ENCODE results near the gene NSD1.

Gene NSD1

GRCh38 chr5:177300951-177301350, 167.4 kb downstream of the NSD1 start:
- no peak for DNase-seq
- no peak overlapping the region for H3K4me3 ChIP-seq (ENCODE audit: low read depth, low read length)

GRCh38 chr5:177301503-177302165, 168.1 kb downstream of the NSD1 start:
- Histone ChIP-seq H3K27me3 (no peaks in the 10 kb centered on the region), H3K9me3 (no peaks in the 10 kb centered on the region), H3K36me3 (peaks cover 32% of the 10 kb centered on the region), H3K4me3 (ENCODE audit: low read depth, low read length) (peak overlapping the region; percentile 90), H3K4me1 (no peaks in the 10 kb centered on the region)
- DNase-seq: no peak
- no peak for TF ChIP-seq CTCF (IDR thresholded peaks at IDR 0.05; ENCODE audit: low read depth, low read length)

More at GRCh38 chr5:177300951-177301350, 167.4 kb downstream of the NSD1 start:
- TF ChIP-seq CTCF (IDR thresholded peaks at IDR 0.05; ENCODE audit: low read depth, low read length): no peak
- Histone ChIP-seq H3K36me3 (peaks cover 34% of the 10 kb centered on the region), H3K9me3 (no peaks in the 10 kb centered on the region), H3K4me1 (no peaks in the 10 kb centered on the region), H3K27me3 (no peaks in the 10 kb centered on the region)

- peak overlapping the region; percentile 90 for H3K4me3 ChIP-seq (ENCODE audit: low read depth, low read length)
These were observed 169.0 kb downstream of the NSD1 start for GRCh38 chr5:177302354-177303110.

GRCh38 chr5:177303121-177303924, 169.8 kb downstream of the NSD1 start, which contains the start of the genes PRELID1 and RAB24:
Gene PRELID1, plus strand, starts transcription at chr5:177303799. Its CDS starts 187 bp downstream, at chr5:177303986.
Gene RAB24, minus strand, starts transcription at chr5:177303719. Its CDS starts 431 bp downstream, at chr5:177303288.
- no peaks in the 10 kb centered on the region for H3K4me1 ChIP-seq
- H3K9me3 ChIP-seq: no peaks in the 10 kb centered on the region
- no peak; the same call in 1 of the 2 replicates for TF ChIP-seq CTCF (IDR thresholded peaks at IDR 0.05; ENCODE audit: low read depth, low read length)
- H3K4me3 ChIP-seq (ENCODE audit: low read depth, low read length): peak within 1 kb of the TSS; percentile 90
- H3K27me3 ChIP-seq: no peaks in the 10 kb centered on the region
- peak; percentile 94 for DNase-seq
- peaks cover 41% of the 10 kb centered on the region for H3K36me3 ChIP-seq

More at GRCh38 chr5:177302354-177303110, 169.0 kb downstream of the NSD1 start:
- H3K27me3 ChIP-seq: no peaks in the 10 kb centered on the region
- peaks cover 38% of the 10 kb centered on the region for H3K36me3 ChIP-seq
- peak; percentile 46 for TF ChIP-seq CTCF (IDR thresholded peaks at IDR 0.05; ENCODE audit: low read depth, low read length)
- no peaks in the 10 kb centered on the region for H3K9me3 ChIP-seq
- DNase-seq: peak; percentile 47
- H3K4me1 ChIP-seq: no peaks in the 10 kb centered on the region

- H3K36me3 ChIP-seq: peaks cover 43% of the 10 kb centered on the region
- no peaks in the 10 kb centered on the region for H3K27me3 ChIP-seq
- DNase-seq: no peak
These were observed 170.4 kb downstream of the NSD1 start for GRCh38 chr5:177303925-177304391.

More at GRCh38 chr5:177303925-177304391, 170.4 kb downstream of the NSD1 start:
- H3K4me3 ChIP-seq (ENCODE audit: low read depth, low read length): peak overlapping the region; percentile 90
- no peaks in the 10 kb centered on the region for H3K4me1 ChIP-seq
- no peak for TF ChIP-seq CTCF (IDR thresholded peaks at IDR 0.05; ENCODE audit: low read depth, low read length)
- no peaks in the 10 kb centered on the region for H3K9me3 ChIP-seq

All from BE2C (cell line).